SHP77 (cell line): ENCODE results near the gene NOTUM.
"Not testable (repeated sequence)": the region's sequence is repeated elsewhere in the genome, so short reads cannot be mapped to it uniquely, and the experiment has no call there.

ENCODE experiments used
- DNase-seq, 2 experiments: peaks; one replicate each; lab custom pipeline; 2025; lab: John Stamatoyannopoulos, UW

The NOTUM gene

DNA sequence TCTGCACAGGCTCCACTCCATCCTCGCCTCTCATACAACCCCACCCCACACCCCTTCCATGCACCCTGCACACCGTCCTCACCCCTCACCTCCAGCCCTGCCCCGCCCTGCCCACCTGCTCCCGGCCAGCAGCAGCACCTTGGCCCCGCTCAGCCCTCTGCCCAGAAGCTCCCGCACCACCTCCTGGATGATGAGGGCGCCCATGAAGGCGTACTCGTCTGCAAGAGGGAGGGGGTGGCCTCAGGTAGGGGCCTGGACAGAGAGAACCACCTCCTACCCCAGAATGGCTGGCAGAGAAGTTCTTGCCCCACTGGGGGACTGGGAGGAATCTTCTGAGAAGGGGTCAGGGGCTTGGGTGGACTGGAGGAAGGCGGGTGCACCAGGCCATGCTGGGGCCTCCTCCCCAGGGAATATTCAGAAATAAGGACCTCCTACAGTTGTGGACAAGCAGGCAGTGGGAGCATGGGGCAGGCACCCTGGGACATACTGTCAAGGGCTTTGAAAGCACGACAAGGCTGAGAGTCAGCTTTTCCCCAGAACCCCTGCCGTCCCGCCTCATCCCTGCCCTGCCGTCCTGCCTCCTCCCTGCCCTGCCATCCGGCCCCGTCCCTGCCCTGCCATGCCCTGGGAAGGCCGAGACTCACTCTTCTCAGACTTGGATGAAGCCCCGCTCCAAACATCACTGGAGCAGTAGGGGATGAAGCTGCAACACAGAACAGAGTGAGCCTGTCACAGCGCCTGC is 3.1 kb downstream of the NOTUM start:
- DNase-seq = no peak

DNA sequence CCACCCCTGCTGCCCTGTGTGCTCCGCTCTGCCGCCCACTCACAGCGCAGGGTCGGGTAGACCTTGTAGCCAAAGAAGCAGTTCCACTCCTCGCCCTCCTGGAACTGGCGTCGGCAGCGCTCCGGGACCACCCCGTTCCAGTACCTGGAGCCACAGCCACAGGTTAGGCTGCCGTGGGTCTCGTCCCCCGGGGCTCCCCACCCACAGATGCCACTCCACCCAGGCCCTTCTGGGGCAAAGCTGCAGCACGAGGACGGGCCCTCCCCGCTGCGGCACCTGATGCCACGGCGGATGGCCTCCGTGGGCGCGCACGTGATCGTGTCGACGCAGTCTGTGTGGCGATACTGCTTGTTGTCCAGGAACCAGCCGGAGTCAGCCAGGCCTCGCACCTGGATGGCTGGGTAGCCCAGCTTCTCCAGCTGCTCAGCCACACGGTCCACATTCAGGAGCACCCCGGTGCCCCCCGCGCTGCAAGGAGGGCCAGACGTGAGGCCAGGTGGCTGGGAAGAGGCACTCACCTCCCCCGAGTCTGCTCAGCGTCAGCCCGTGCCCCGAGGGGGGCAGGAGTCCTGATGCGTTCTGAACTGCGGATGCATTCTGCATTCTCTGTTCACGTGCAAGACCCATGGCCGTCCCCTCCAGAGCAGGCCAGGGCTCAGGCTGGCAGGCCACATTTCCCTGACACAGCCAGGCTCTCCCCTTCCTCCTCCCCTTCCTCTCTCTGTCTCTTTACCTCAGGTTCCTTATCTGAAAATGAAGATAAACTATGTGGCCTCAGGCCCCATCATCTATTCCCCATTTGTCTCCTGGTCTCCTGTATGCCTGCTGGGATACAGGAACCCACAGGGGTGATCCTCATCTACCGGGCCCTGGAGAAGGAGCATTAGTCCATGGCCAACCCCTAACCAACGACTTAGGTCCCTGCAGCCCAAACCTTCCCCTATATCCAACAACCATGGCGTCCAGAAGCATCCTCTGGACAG is 4.1 kb downstream of the NOTUM start:
- no peak for DNase-seq

DNA sequence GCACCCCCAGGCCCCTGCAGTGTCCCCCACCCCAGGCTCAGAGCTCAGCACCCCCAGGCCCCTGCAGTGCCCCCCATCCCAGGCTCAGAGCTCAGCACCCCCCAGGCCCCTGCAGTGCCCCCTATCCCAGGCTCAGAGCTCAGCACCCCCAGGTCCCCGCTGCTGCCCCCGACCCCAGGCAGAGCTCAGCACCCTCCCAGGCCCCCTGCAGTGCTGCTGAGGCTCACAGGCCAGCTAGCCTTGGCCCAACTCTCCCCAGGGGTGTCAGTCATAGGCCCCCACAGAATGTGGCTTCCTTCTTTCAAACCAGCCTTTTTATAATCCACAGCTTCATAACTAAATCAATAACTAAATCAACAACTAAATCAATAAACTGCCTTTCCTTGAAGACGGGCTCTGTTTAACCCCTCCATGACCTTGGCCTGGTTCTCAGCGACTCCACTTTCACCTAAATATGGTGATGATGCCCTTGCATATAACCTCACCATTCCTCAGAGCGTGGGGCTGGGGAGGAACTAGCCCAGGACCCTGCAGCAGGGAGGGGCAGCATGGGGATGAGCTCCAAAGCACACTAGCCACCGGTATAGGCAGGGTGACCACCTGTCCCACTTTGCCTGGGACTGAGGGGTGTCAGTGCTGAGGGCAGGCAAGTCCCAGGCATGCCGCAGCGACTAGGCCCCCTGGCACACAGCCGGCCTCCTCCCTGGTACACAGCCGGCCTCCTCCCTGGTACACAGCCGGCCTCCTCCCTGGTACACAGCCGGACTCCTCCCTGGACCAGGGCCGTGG is 5.0 kb downstream of the NOTUM start:
- no peak for DNase-seq

DNA sequence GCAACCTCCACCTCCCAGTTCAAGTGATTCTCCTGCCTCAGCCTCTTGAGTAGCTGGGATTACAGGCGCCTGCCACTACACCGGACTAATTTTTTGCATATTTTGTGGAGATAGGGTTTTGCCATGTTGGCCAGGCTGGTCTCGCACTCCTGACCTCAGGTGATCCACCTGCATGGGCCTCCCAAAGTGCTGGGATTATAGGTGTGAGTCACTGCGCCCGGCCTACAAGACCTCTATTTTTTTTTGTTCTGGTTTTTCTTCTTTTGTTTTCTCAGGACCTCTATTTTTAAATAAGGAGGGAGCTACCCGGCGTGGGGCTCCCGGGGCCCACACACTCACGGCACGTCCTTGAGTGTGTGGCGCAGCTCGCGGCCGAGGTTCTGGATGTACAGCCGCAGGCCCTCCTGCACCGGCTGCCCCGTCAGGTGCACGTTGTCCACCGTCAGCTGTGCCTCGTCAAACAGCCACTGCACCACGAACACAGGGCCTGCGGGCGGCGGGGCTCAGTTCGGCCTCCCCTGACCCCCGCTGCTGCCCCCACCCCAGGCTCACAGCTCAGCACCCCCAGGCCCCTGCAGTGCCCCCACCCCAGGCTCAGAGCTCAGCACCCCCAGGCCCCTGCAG is 5.8 kb downstream of the NOTUM start:
- no peak for DNase-seq

DNA sequence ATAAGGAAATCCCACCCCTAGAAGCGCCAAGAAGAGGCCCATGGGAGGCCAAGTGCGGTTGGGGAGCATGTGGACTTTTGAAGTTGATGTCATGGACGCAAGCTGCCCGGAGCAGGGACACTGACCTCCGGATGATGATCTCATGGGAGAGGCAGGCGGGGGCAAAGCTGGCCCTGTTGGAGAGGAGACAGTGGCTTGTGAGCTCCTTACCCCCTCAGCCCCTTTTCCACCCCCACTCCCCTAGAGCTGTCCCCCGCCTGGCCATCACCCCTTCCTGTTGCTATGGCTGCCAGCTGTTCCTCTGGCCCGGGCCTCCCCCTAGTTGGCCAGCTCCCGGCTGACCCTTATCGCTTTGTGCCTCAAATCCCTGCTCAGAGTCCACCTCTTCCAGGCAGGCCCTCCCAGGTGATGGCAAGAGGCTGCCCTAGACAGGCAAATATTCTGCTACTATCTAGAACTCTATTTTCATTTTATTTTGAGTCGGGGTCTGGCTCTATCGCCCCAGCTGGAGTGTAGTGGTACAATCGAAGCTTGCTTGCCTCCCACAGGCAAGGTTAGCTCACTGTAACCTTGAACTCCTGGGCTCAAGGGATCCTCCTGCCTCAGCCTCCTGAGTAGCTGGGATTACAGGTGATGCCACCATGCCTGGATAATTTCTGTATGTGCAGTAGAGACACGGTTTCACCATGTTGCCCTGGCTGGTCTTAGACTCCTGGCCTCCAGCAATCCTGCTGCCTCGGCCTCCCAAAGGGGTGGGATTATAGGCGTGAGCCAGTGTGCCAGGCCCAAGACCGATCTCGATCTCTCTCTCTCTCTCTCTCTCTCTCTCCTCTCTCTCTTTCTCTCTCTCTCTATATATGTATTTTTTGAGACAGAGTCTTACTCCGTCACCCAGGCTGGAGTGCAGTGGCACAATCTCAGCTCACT is 6.6 kb downstream of the NOTUM start:
- DNase-seq = no peak

DNA sequence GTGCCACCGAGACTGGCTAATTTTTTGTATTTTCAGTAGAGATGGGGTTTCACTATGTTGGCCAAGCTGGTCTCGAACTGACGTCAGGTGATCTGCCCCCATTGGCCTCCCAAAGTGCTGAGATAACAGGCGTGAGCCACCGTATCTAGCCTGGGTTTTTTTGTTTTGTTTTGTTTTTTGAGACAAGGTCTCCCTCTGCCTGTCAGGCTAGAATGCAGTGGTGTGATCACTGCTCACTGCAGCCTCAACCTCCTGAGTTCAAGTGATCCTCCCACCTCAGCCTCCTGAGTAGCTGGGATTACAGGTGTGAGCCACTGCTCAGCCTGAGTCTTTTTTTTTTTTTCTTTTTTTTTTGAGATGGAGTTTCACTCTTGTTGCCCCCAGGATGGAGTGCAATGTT is 7.5 kb downstream of the NOTUM start:
- DNase-seq = not testable (repeated sequence)

- DNase-seq = no peak
Measured at GRCh38 chr17:81952792-81953228, 8.2 kb downstream of the NOTUM start.

DNA sequence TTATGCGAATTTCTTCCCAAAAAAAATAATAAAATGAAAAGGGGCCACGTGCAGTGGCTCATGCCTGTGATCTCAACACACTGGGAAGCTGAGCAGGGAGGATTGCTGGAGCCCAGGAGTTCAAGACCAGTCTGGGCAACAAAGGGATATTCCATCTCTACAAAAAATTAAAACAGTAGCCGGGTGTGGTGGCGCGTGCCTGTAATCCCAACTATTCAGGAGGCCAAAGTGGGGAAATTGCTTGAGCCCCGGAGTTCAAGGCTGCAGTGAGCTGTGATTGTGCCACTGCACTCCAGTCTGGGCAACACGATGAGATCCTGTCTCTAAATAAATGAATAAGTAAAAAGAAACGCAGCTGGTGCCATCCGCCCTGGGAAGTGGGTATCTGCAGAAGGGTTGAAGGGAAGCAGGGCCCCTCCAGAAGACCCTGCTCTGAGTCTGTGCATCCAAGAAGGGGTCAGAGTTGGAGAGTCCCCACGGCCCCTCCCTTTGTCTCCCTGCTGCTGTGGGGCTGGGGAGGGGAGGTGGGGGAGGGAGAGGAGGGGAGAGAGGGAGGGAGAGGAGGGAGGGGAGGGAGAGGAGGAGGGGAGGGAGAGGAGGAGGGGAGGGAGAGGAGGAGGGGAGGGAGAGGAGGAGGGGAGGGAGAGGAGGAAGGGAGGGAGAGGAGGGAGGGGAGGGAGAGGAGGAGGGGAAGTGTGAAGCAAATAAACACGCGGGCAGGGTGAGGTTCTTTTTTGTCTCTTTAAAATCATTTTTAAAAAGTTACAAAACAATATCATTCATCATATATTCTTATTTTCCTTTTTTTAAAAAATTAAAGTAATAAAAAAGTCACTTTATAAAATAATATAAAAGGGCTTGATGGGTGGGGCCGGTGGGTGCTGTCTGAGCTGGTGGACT is 9.0 kb downstream of the NOTUM start:
- DNase-seq = no peak

DNA sequence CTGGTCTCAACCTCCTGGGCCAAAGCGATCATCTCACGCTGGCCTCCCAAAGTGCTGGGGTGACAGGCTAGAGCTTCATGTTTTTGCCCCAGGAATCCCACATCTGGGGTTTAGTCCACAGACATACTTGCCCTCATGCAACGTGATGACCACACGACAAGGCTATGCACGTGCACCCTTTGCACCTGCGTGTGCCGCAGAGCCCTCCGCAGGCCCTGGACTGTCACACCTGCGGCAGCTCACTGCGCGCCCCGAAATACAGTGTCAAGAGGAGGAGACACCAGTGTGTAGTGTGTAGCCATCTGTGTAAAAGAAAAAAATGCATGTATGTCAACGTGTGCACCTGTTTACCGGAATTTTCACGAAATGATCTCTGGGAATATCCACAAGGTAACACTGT is 10.5 kb downstream of the NOTUM start:
- DNase-seq = no peak

DNA sequence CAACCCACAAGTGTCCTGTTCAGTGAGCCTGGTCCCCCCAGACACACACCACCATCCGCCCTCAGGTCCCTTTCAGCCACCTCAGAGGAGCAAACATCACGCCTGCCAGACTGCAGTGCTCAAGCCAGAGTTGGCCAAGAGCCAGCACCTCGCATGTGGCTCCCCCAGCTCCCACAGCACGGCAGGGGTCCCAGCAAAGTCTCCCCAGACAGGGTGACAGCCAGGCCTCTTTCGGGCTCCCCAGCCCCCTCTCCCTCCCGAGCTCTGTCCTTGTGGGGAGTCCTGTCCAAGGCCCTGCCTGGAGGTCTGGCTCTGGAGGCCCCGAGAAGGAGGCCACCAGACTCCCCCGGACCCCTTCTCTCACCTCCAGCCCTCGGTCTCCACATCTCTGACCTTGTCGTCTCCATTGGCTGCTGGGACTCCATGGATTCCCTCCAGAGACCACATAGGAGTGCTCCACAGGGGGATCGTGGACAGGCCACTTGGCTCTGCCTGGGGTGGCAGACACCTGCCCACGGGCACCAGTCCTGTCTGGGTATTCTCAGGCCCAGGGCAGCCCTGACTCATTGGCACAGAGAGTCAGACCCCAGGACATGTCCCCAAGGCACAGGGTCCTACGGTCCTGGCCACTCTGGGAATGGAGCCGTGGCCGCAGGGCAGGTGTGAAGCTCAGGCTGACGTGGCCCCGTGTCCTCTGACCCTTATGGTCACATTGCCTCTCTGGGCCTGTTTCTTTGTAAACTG is 12.2 kb downstream of the NOTUM start:
- no peak for DNase-seq

- no peak for DNase-seq
Measured at GRCh38 chr17:81947189-81947588, 13.8 kb downstream of the NOTUM start, which contains the start of gene MYADML2. Gene MYADML2, minus strand, starts transcription at chr17:81947233. Its CDS starts 5,492 bp downstream, at chr17:81941741.

GRCh38 chr17:81944858-81945257 is 16.1 kb downstream of the NOTUM start:
- no peak for DNase-seq

DNA sequence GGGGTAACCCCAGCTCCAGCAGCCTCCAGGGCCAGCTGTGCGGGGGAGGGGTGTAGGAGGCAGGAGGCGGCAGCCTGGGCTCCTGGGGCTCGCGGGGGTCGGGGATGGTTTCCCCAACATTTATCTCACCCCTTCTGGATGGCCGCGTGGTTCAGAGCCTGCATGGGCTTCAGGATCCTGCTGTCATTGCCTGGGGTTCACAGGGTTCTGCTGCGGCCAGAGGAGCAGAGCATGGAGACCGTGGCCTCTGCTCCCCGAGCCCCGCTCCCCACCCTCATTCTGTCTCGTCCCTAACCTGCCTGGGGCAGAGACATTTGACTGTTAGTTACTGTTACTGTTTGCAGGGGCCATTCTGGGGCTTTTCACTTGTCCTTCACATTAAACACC is 18.8 kb downstream of the NOTUM start:
- DNase-seq = no peak

GRCh38 chr17:81941484-81942166 is 19.4 kb downstream of the NOTUM start:
- DNase-seq = peak in 1 of 2 experiments; percentile 31

DNA sequence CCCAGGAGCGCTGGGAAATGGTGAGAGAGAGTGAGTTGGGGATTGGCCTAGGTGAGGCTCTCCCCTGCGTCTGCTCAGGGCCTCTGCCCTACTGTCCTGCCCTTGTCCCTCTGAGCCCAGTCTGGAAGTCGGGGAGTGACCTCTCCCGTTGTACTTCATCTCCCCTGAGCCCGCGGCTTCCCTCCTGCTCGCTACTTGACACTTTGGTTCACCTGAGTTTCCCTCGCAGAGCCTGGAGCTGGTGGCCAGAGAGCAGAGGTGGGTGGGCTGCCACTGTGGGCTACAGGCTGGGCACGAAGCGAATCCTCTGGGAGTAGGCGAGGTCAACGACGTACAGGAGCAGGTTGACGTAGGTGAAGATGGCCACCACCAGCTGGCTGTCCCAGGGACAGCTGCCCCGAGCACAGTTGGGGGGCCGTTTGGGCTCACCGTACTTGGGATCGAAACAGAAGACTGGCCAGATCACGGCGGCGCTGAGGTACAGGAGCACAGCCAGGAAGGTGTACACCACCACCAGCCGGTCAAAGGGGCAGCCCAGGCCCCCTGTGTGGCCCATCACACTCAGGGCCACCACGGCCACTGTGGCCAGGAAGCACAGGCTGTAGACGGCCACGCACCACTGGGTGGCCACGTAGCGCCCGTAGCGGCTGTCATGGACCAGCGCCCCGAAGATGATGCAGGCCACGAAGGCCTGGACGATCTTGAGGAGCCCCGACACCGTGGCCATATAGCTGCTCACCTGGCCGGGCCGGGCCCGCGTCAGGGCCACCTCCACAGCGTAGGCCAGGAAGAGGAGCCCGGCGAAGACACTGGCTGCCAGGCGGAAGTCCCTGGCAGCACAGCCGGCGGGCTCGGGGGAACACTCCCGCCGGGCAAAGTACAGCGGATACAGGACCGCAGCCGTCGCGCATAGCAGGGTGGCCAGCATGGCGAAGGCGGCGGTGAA is 20.2 kb downstream of the NOTUM start:
- no peak for DNase-seq

DNA sequence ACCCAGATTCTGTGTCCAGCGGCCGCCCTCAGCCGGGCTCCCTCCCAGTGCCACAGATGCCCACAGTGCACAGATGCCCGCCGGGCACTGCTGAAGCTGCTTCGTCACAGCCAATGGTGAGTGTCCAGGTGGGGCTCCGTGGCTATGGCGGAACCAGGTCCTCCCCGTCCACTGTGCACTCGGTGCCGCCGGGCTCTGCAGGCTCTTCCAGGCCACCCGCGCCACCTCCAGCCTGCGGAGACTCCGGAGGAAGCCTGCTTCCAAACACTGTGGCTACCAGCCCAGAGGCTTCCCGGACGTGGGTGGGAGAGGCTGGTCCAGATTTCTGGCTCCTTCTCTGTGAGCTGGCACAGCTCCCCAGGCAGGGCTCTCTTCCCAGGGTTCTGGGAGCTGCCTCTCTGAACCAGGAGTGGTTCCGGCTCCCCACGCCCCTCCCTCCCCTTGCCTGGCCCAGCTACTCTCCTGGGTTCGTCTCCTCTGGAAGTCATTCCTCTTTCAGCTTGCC is 21.1 kb downstream of the NOTUM start:
- DNase-seq = no peak

GRCh38 chr17:81939218-81939617 is 21.8 kb downstream of the NOTUM start:
- DNase-seq = no peak
